Measurements from ENCODE around the gene ALDH6A1. TPM values are rescaled to one million over a fixed set of nuclear protein-coding genes. Genes with fewer than 3 reads are reported as not detected.

ALDH6A1 gene
- polyA plus RNA-seq, 4 donors: 92.8 to 134 (median 101) TPM

- no peak for DNase-seq (ENCODE audit: low read depth in 4 of 4, low spot score in 3 of 4)
These were observed 21.5 kb downstream of the ALDH6A1 start for GRCh38 chr14:74062809-74063150.

GRCh38 chr14:74049876-74050495 lies 34.3 kb downstream of the ALDH6A1 start:
- no peak for DNase-seq (ENCODE audit: low read depth in 4 of 4, low spot score in 3 of 4)

- DNase-seq (ENCODE audit: low read depth in 4 of 4, low spot score in 3 of 4): no peak
These were observed 36.0 kb downstream of the ALDH6A1 start for GRCh38 chr14:74048281-74048680.

GRCh38 chr14:74045522-74045921 lies 38.7 kb downstream of the ALDH6A1 start:
- no peak for DNase-seq (ENCODE audit: low read depth in 4 of 4, low spot score in 3 of 4)

- no peak for DNase-seq (ENCODE audit: low read depth in 4 of 4, low spot score in 3 of 4)
These were observed 42.0 kb downstream of the ALDH6A1 start for GRCh38 chr14:74042296-74042695.

- peak; percentile 33 to 47 (median 40) for DNase-seq (ENCODE audit: low read depth in 4 of 4, low spot score in 3 of 4)
These were observed 46.0 kb downstream of the ALDH6A1 start for GRCh38 chr14:74038020-74038859.

- no peak for DNase-seq (ENCODE audit: low read depth in 4 of 4, low spot score in 3 of 4)
These were observed 48.7 kb downstream of the ALDH6A1 start for GRCh38 chr14:74035556-74035955.

- DNase-seq (ENCODE audit: low read depth in 4 of 4, low spot score in 3 of 4): no peak
These were observed 49.7 kb downstream of the ALDH6A1 start for GRCh38 chr14:74034572-74034971.

- no peak for DNase-seq (ENCODE audit: low read depth in 4 of 4, low spot score in 3 of 4)
These were observed 55.1 kb downstream of the ALDH6A1 start for GRCh38 chr14:74029136-74029535.

GRCh38 chr14:74022346-74022745 lies 61.9 kb downstream of the ALDH6A1 start:
- no peak for DNase-seq (ENCODE audit: low read depth in 4 of 4, low spot score in 3 of 4)

GRCh38 chr14:74019408-74020137 lies 64.7 kb downstream of the ALDH6A1 start:
- no peak for DNase-seq (ENCODE audit: low read depth in 4 of 4, low spot score in 3 of 4)

- DNase-seq (ENCODE audit: low read depth in 4 of 4, low spot score in 3 of 4): peak in 3 of 4 donors; percentile 70 to 82 (median 81)
These were observed 65.5 kb downstream of the ALDH6A1 start, which contains the start of the genes BBOF1 and ENTPD5 for GRCh38 chr14:74018586-74019407. Gene BBOF1 (plus strand): TSS chr14:74019349. CDS start chr14:74019479, 130 bp downstream. Gene ENTPD5 (minus strand): TSS chr14:74019288. CDS start chr14:73988102, 31,186 bp downstream.

- no peak for DNase-seq (ENCODE audit: low read depth in 4 of 4, low spot score in 3 of 4)
These were observed 66.1 kb downstream of the ALDH6A1 start for GRCh38 chr14:74018174-74018585.

GRCh38 chr14:74015963-74016362 lies 68.3 kb downstream of the ALDH6A1 start:
- DNase-seq (ENCODE audit: low read depth in 4 of 4, low spot score in 3 of 4): no peak

GRCh38 chr14:74015176-74015575 lies 69.1 kb downstream of the ALDH6A1 start:
- DNase-seq (ENCODE audit: low read depth in 4 of 4, low spot score in 3 of 4): no peak

GRCh38 chr14:74014299-74014698 lies 70.0 kb downstream of the ALDH6A1 start:
- DNase-seq (ENCODE audit: low read depth in 4 of 4, low spot score in 3 of 4): no peak

GRCh38 chr14:74008843-74009499 lies 75.3 kb downstream of the ALDH6A1 start:
- DNase-seq (ENCODE audit: low read depth in 4 of 4, low spot score in 3 of 4): no peak

All from right renal pelvis (tissue), 4 donors.